PC-3 (cell line): ENCODE measurements around the gene CLTCL1.

Source experiments
- EZH2 ChIP-seq: fragments of 300-600 bp; sonication (generic); IDR thresholded peaks from one replicate; pipeline ENCODE4 v1.6.1; 2017; ENCODE audit warnings: antibody characterized with exemption, mild to moderate bottlenecking, low read length; ENCODE audit not compliant: unreplicated experiment
- EZH2phosphoT487 ChIP-seq: fragments of 300-600 bp; sonication (generic); IDR thresholded peaks from 2 replicates; pipeline ENCODE4 v1.6.1; 2018; ENCODE audit warnings: mild to moderate bottlenecking, antibody characterized with exemption, low read length, borderline replicate concordance
- TF ChIP-seq, protein P1 (sequence below): fragments of 300-600 bp; sonication (generic); conservative IDR thresholded peaks from 2 replicates; pipeline ENCODE4 v1.5.1; 2017; ENCODE audit warnings: antibody characterized with exemption, low read depth, mild to moderate bottlenecking, low read length

DNA sequence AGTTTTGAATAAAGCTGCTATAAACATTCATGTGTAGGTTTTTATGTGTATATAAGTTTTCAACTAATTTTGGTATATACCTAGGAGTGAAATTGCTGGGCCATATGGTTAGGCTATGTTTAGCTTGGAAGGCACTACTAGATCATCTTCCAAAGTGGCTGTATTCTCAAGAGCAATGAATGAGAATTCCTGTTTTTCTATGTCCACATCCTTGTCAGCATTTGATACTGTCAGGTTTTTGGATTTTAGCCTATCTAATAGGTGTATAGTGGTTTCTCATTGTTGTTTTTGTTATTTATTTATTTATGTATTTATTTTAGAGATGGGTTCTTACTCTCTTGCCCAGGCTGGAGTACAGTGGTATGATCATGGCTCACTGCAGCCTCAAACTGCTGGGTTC, 26.3 kb upstream of the CLTCL1 start:
- no peak for TF ChIP-seq EZH2
- TF ChIP-seq, protein P1, sequence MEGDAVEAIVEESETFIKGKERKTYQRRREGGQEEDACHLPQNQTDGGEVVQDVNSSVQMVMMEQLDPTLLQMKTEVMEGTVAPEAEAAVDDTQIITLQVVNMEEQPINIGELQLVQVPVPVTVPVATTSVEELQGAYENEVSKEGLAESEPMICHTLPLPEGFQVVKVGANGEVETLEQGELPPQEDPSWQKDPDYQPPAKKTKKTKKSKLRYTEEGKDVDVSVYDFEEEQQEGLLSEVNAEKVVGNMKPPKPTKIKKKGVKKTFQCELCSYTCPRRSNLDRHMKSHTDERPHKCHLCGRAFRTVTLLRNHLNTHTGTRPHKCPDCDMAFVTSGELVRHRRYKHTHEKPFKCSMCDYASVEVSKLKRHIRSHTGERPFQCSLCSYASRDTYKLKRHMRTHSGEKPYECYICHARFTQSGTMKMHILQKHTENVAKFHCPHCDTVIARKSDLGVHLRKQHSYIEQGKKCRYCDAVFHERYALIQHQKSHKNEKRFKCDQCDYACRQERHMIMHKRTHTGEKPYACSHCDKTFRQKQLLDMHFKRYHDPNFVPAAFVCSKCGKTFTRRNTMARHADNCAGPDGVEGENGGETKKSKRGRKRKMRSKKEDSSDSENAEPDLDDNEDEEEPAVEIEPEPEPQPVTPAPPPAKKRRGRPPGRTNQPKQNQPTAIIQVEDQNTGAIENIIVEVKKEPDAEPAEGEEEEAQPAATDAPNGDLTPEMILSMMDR = no peak
- TF ChIP-seq EZH2phosphoT487 = no peak
